Choroid plexus epithelial cell (primary cell): ENCODE results near the gene RARA.
A peak's percentile ranks its signal among the peaks of the same experiment; 100 is the strongest.
"Not testable (repeated sequence)": the region's sequence is repeated elsewhere in the genome, so short reads cannot be mapped to it uniquely, and the experiment has no call there.

Source experiments
- DNase-seq: peaks from one replicate; pipeline ENCODE4 v3.0.0-alpha.2; 2010; ENCODE audit warnings: low read depth
- H3K4me3 ChIP-seq: 2 replicates; pipeline ENCODE4 v1.5.1; 2011; ENCODE audit warnings: low read depth, mild to moderate bottlenecking, control low read depth, low read length, moderate library complexity
- TF ChIP-seq, protein P1 (sequence below): conservative IDR thresholded peaks from 2 replicates; pipeline ENCODE4 v1.5.1; 2011; ENCODE audit warnings: low read depth, mild to moderate bottlenecking, control low read depth, inconsistent platforms, low read length, moderate library complexity

Gene RARA

DNA sequence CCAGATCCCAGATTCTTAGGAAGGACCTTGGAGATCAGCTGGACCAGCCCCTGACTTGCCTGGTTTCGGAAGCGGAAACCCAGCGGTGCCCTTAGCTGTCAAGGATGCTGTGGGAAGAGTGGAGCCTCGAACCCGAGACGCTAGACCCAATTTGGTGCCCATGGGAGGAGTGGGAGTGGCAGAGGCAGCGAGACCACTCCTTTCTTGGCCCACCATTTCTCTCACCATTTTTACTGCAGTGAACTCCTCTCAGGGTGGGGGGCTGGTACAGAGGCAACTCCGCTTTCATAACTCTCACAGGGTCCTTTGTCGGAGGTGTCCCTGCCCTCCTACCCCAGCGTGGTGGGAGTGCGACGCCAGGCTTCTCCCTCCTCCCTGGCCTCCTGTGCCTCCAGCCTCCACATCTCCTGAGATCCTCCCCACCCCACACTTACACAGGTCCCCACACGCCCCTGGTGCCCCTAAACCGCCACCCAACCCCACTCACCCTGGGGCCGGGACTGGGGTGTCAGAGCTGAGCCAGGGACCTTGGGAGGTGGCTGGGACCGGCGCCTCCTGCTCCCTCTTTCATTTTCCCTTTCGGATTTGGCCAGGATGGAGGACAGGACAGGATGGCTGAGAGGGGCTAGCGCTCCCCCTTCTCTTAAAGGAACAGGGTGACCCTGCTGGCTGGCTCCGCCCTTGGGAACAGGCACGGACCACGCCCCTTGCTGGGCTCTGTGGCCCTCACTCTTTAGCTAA, 55.3 kb downstream of the RARA start, which contains the start of gene GJD3:
GJD3 (minus strand) TSS at position 617 of the 741 bp plus-strand sequence. CDS start 922 bp downstream, outside the sequence.
- peak within 1 kb of the TSS; percentile 65 for H3K4me3 ChIP-seq
- TF ChIP-seq, protein P1, sequence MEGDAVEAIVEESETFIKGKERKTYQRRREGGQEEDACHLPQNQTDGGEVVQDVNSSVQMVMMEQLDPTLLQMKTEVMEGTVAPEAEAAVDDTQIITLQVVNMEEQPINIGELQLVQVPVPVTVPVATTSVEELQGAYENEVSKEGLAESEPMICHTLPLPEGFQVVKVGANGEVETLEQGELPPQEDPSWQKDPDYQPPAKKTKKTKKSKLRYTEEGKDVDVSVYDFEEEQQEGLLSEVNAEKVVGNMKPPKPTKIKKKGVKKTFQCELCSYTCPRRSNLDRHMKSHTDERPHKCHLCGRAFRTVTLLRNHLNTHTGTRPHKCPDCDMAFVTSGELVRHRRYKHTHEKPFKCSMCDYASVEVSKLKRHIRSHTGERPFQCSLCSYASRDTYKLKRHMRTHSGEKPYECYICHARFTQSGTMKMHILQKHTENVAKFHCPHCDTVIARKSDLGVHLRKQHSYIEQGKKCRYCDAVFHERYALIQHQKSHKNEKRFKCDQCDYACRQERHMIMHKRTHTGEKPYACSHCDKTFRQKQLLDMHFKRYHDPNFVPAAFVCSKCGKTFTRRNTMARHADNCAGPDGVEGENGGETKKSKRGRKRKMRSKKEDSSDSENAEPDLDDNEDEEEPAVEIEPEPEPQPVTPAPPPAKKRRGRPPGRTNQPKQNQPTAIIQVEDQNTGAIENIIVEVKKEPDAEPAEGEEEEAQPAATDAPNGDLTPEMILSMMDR = no peak
- DNase-seq = peak; percentile 13

DNA sequence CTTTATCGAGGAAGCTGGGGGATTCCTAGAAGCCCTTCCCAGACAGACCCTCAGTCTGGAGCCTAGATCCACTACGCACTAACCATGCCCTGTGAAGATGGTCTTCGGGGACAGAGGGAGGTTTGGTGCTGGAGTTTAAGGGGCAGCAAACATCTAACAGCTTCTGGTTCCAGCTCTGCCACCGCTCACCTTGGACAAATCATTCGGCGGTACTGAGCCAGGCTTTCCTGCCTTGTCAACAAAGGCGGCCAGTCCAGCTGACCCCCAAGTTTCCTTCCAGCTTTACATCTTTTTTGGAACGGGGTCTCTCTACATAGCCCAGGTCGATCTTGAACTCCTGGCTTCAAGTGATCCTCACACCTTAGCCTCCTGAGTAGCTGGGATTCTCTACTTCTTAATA, 55.9 kb downstream of the RARA start:
- DNase-seq = no peak
- no peak overlapping the region for H3K4me3 ChIP-seq
- TF ChIP-seq, protein P1 = no peak

DNA sequence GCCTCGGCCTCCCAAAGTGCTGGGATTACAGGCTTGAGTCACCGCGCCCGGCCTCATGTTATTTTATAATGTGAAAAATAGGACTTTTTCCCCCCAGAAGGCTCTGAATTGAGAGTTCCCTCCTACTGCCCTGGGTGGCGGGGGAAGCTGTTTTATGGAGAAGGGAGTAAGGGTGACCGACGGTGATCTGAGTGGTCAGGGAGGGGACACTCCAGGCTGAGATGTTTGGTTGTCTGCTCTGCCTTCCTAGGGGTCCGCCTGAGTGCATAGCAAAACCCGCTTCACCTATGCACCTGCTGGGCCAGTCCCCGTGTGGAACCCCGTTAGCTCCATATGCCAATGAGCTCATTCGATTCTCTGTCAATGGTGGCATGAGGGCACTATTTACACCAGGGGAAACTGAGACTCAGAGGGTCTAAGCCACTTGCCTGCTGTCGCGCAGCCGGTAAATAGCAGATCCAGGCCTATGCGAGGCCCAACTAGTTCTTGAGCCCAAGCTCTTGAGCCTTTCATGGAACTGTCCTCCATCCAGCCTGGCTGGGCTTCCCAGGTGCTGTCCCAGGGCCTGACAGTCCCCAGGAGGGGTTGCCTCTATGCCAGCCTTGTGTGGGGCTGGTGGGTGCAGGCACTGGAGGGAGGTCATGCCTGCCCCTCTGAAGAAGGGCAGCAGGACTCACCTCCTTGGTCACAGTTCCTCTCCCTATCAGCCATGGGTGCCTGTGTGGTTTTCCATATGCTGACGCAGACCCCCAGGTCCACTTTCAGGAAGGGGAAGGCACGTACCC, 57.3 kb downstream of the RARA start:
- TF ChIP-seq, protein P1 = no peak
- no peak for DNase-seq
- H3K4me3 ChIP-seq = no peak overlapping the region

DNA sequence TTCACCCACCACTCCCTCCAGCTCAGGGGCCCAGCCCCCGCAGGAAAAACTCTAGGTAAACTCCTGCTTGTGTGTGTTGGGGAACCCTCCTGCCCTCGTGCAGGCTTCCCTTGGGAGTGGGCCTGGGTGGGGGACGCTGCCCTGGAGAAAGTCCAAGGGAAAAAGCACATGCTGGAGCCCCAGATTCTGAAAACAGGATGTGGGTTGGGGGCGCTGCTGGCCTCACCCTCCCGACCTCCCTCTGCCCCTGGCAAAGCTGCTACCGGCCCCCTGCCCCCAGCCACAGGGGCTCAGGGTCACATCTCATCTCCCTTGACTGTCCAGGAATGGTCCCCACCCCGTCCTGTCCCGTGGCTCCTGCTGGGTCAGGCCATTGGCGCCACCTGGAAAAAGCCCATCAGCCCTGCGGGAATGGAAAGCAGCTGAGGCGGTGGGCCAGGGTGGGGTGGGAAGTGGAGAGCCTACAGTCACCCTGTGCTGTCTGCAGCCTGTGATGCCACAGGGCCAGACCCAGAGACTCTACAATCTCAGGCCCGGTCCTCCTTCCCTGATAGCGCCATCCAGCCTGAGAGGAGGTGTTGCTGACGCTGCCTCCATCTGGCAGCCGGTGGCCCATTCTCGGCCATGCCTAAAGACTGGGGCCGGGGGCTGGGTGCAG, 58.0 kb downstream of the RARA start:
- no peak for DNase-seq
- no peak overlapping the region for H3K4me3 ChIP-seq
- TF ChIP-seq, protein P1 = no peak

DNA sequence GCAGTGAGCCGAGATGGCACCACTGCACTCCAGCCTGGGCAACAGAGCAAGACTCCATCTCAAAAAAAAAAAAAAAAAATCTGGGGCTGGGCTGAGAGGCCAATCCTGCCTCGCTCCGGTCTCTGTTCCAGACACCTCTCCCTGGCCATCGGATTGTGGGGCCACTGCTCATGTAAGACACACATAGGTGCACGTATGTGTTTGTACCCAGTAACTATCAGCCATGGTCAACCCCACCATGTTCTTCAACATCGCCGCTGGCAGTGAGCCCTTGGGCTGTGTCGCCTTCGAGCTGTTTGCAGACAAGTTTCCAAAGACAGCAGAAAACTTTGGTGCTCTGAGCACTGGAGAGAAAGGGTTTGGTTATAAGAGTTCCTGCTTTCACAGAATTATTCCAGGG, 58.7 kb downstream of the RARA start:
- H3K4me3 ChIP-seq = not testable (repeated sequence)

DNA sequence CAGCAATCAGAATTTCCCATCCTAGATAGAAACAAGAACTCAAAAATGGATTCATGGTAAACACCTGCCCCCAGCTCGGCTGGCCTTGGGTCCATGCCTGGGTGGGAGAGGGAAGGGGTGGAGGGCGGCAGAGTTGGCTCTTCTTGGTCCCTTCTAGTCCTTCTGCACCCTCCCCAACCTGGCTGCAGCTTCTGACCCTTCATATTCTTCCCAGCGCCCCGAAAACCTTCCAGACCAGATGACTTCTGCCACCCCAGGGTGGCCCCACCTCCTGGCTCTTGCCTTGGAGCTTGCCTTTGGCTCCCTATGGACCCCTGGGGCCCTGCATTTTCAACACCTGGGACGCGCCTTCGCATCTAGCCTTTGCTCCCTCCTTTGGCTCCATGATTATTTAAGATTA, 60.9 kb downstream of the RARA start:
- no peak overlapping the region for H3K4me3 ChIP-seq
- DNase-seq = no peak
- TF ChIP-seq, protein P1 = no peak

More for the DNA sequence above, 58.7 kb downstream of the RARA start:
- DNase-seq = not testable (repeated sequence)

DNA sequence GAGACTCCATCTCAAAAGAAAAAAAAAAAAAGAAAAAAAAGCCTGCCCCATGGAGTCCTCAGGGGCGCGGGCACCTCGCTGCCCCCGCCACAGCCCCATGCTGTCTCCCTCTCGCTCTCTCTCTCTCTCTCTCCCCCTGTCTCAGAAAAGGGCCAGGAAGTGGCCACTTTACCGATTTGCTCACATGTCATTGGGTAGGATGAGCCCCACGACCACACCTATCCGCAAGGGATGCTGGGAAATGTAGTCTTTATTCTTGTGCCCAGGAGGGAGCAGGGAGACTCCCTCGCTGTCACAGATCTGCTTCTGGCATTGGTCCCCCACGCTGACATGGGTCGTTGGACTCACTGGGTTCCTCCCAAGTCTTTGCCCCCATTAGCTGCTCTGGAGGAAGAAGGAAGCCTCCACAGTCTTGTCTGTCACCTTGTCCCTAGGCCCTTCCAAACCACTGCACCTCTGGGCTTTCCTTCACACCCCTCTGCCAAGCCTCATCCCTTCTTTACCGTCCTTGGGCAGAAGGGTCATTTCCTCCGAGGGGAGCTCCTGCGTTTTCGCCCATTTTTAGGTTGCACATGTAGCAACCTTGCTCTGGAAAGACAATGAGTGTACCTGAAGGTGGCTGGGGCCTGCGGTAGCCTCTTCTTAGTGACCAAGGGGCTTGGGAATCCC, 62.4 kb downstream of the RARA start:
- no peak for DNase-seq
- H3K4me3 ChIP-seq = no peak overlapping the region
- TF ChIP-seq, protein P1 = no peak
